ENCODE measurements around the gene CLDN20.
A peak's percentile ranks its signal among the peaks of the same experiment; 100 is the strongest.

CLDN20 gene

DNA sequence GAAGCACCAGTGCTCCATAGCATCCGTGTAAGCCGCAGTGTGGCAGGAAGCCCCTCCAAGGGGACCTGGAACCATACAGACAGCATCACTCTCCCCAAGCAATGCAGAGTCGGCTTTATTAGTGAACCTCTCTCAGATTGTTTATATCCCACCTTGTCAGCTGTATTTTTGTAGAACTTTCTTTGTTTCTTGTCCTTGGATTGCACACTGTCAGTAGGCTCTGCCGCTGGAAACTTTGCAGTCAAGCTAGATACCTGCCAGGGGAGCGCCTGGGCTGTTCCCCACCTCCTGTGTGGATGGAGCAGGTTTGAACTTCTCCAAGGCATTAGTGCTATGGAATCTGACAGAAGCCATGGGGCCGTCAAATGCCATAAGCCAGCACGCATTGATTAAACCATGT lies 18.6 kb upstream of the CLDN20 start:
- DNase-seq (ENCODE audit: low spot score) = no peak

DNA sequence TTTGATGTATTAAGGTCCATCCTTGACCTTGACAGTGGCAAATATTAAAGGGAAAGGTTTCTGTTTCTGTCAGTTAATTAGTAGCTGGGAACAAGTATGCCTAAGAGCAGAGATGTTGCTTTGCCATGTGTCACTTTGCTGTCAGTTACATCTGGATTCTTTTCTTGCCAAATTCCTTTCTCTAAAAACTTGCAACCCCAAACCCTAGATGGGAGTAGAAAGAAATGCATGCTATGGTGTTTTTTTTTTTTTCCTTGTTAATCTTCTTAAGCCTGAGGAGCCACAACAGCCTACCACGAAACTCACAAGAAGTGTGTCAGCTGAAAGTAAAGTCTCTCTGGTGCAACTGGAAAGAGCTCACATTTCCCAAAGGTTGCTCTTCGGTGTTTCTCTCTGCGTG lies 18.0 kb upstream of the CLDN20 start:
- DNase-seq (ENCODE audit: low spot score) = no peak

DNA sequence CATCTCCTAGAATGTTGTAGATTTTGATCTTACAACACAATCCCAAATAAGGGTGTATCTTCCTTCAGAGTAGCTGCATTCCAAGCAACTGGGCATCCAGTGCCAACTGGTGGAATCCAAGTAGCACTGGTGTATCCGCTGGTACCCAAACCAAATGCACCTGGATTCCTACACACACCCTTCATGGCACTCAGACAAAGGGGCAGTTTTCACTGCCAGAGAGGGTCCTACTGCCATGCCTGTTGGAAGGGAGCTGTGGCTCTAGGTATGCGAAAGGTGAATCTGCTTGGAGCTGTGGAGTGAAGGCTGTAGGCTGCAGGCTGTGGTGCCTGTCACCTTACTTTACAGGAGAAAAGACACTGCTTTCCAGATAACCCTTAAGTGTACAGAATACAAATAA lies 17.0 kb upstream of the CLDN20 start:
- DNase-seq (ENCODE audit: low spot score) = no peak

DNA sequence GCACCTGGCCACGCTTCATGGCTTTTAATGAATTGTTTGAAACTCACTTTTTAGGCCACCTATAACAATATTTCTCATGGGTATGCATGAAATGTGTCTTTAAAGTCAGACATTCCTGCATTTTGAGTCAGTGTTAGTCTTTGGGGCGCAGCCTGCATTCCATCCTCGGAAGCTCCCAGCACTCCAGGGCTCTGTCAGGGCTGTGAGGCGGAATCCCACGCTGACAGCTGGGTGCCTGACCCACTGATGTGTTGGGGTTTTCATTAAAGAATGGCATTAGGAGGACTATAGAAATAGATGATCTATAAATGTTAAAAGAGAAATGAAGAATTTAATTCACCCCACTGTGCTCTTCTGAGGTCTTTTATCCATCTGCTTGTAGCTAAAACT lies 16.2 kb upstream of the CLDN20 start:
- DNase-seq (ENCODE audit: low spot score) = peak; percentile 80

DNA sequence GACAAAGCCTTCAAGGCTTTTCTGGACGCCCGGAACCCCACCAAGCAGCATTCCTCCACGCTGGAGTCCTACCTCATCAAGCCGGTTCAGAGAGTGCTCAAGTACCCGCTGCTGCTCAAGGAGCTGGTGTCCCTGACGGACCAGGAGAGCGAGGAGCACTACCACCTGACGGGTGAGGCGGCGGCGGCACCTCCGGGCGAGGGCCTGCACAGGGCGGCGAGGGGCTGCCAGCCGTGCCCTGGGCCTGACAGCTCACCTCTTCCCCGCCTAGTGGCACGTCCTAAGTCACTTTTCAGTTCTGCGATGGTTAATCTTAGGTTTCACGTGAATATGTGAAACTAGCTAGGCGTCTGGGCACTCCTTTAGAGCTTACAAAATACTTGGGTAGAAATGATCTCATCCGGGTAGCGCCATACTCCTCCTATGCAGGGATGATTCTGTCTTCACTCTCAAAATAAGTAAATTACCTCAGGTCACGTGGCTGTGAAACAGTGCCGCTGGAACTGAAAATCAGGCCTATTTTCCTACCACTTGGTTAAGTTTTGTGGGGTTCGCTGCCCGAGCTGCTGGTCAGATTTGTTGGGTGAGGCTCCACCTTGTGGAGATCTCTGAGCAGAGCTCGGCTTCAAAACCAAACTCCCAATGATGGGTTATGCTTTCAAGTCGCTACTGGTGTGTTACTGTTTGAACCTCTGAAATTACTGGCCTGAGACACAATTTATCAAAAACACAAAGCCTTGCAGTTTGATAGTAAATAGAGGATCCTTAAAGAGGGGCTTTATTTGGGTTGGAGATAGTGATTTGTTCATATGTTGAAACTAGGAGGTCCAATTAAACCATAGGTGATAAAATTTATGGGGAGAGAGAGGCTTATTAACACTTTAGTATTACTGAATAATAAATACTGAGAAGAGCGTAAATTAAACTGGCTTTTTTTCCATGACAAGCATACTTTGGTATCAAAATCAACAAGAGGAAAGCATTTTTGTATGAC lies 15.5 kb upstream of the CLDN20 start:
- DNase-seq (ENCODE audit: low spot score) = peak; percentile 82

DNA sequence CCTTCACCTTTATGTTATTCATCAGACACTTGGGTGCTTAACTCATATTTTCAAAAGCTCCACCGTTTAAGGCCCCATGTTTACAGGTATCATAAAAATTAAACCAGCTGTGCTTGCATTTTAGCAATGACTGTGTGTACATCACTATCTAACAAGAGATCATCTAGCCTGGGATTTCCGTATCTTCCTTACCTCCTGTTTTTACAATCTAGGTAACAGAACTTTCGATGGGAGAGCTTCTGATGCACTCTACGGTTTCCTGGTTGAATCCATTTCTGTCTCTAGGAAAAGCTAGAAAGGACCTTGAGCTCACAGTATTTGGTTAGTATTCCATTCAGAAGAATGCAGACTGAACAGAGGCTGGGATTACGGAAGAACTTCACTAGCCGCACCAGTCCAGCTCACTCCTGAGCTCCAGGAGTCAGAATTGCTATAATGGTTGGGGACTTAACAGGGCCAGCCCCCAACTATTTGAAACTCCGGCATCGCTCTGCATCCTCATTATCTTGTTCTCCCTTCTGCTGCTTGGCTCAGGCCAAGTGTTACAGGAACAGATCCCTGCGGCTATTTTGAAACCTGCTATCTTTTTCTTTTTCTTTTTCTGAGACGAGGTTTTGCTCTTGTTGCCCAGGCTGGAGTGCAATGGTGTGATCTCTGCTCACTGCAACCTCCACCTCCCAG lies 13.0 kb upstream of the CLDN20 start:
- DNase-seq (ENCODE audit: low spot score) = no peak

DNA sequence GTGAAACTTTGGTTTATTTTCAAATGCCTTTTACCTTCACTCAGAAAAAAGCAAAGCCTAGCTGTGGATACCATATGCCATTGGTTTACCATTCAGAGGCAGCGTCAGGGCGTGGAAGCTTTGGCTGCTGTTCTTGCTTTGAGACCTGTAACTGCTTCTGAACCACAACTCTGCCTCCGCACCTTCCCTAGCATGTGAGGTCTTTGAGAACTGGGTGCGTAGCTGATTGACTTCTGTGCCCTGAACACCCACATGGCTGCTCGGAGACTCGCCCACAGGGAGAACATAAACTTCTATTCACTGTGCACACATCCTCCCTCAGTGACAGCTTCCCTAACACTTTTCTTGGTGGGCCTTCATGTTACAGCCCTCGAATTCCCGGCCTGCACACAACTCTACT lies 11.2 kb upstream of the CLDN20 start:
- no peak for DNase-seq (ENCODE audit: low spot score)

DNA sequence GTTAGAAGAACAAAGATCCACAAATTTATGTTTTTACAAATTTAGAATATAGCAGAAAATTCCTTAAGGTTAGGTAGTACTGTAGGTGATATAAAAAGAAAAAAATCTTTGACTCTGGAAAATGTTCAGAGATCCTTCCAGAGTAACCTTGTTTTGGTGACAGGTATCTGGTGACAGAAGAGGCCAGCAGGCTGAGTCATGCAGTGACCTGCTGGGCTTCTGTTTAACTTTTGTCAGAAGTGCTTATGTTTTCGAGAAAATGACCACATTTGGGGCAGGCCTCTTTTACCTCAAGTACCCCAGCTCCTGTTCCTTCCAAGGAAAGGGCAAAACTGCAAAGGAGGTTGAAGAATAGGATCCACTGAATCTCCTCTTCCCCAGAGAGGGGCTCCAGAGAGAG lies 10.5 kb upstream of the CLDN20 start:
- DNase-seq (ENCODE audit: low spot score) = no peak

DNA sequence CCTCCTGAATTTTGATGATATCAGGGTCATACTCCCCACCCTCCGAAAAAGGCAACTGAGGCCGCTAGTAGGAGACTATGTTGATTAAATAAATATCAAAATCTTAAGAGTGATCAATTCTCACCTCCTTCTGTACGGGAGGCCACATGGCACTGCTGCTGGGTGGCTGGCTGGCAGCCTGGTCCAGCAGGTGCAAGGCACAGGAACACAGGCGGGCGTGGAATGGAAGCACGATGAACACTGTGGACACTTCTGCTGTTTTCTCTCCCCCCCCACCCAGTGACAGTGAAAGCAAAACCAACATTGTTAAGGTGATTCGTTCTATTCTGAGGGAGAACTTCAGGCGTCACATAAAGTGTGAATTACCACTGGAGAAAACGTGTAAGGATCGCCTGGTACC lies 9.7 kb upstream of the CLDN20 start:
- DNase-seq (ENCODE audit: low spot score) = no peak

DNA sequence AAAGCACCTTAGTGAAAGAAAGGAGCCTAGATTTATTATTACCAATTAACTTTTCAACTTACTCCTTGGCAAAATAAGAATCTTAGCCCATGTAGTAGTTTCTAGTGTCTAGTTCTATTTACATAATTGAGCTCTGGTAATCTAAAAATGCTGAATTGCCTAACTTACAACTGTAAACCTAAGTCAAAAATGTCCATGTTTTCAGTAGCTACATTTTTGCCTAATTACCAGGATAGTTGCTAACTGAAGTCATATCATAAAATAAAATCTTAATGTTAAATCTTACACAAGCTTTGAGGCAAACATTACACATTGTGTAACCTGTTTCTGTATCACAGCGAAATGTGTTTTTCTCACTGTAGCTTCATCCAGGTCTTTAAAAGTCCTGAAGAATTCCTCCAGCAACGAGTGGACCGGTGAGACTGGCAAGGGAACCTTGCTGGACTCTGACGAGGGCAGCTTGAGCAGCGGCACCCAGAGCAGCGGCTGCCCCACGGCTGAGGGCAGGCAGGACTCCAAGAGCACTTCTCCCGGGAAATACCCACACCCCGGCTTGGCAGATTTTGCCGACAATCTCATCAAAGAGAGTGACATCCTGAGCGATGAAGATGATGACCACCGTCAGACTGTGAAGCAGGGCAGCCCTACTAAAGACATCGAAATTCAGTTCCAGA lies 7.6 kb upstream of the CLDN20 start:
- DNase-seq (ENCODE audit: low spot score) = no peak

DNA sequence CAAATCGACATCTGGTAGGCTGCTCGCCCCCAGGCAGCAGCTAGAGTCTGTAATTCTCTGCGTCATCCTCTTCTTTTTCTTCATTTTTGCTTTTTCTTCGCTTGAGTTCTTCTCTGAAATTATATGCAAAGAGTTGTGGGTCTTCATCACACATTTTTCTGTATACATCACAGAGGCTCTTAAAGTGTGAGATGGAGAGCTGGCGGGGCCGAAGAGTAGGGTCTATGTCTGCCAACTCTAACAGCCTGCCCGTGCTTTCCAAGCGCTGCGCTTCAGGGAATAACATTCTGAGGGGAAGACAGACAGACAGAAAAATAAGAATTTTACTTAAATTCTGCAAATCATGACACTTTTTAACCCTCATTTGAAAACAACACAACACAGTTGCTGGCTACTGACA lies 6.0 kb upstream of the CLDN20 start:
- DNase-seq (ENCODE audit: low spot score) = no peak

DNA sequence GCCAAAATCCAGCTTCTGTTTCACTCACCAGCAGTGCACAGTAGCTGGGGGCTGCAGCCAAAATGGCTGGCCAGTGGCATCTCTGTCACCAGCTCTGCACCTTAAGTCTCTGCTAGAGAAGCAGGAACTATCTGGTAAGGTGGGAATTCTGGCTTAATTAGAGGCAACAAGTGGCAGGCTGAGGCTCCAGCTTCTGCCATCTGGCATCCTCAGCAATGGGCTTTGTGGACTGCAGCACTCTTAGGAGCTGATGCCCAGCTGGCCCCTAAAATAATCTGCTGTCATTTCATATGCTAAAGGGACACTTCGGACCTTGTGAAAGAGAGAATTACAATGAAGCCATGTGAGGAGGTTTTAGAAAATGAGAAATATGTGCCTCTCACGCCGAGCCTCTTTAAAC lies 4.6 kb upstream of the CLDN20 start:
- no peak for DNase-seq (ENCODE audit: low spot score)

DNA sequence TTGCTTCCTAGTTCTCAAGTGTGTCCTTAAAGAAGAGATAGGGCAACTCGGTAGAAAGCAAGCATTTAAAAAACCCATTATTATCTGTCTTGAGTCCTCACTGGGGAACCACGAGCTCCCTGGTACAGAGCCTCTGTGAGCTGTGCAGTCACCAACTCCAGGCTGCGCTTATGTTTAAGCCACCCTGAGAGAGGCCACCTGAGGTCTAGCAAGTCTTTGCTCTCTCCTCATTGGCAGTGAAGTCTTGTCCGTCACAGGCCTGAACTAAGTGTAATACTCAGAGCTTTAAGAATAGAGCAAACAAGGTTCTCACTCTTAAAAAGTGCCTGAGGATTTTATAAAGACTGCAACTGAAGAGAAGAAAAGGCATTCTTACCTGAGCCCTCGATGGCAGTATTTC lies 3.9 kb upstream of the CLDN20 start:
- no peak for DNase-seq (ENCODE audit: low spot score)

DNA sequence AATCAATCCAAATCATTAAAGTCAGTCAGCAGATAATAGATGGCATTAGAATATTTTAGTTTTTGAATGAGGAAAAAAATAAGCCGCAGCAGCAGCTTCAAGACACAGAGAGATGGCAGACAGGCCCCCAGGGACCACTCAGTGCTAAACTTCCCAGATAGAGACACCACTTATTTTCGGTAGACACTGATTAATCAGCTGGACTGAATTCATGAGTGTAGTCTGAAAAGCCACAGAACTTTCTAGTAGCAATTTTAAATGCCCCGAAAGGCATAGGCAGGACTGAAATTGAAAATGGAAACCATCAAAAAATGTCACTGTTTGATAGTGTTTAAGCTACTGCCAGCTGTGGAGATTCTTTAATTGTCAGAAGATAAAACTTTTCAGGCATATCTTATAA lies 3.1 kb upstream of the CLDN20 start:
- DNase-seq (ENCODE audit: low spot score) = no peak

DNA sequence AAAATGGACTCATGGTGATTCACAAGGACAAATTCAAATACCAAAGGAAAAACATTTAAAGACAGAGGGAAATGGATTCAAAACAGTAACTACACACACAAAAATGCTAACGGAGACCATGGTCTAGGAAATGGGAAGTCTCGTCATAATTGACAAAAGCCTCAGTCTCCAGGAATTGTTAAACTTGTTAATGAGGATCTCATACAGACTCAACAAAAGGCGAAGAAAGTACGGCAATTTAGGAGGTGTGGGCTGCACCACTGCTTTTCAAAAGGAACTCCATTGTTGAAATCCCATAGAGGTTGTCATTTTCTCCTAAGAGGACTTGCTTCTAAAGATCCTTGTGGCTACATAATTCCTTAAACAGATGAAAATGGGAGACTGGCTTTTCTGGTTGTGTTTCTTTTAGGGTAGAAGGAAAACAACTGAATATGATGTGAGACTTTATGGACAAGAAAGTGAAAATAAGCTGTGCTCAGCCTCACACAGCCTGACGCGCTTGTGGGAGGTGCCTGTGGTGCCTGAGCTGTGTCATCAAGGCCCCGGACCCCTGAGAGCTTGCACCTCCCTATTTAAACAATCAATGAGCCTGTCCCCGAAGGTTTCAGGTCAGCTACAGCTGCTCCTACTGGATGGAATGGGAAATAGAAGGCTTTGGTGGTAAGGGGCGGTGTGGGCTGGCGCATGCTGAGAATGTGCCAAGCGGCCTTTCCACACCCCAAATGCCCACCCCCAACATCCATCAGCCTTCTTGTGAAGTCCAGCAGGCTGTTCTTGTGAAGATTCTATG lies 2.5 kb upstream of the CLDN20 start:
- DNase-seq (ENCODE audit: low spot score) = no peak

DNA sequence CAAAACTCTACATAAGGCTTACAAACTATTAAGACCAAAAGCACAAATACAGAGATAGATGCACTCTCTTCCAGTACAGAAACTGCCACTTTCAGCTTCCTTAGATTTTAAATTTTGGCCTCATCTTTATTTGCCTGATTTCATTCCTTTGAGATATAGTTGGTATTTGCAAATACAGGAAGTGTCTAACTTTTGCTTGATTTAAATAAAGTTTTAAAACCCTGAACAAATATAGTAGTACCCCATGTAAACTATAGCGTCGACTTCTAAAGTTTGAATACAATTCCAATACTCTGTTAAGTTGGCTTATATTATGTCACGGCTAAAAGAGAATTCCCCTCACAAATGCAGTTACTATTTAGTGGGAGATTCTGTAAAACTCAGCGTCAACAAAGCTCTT lies 1.2 kb upstream of the CLDN20 start:
- no peak for DNase-seq (ENCODE audit: low spot score)

DNA sequence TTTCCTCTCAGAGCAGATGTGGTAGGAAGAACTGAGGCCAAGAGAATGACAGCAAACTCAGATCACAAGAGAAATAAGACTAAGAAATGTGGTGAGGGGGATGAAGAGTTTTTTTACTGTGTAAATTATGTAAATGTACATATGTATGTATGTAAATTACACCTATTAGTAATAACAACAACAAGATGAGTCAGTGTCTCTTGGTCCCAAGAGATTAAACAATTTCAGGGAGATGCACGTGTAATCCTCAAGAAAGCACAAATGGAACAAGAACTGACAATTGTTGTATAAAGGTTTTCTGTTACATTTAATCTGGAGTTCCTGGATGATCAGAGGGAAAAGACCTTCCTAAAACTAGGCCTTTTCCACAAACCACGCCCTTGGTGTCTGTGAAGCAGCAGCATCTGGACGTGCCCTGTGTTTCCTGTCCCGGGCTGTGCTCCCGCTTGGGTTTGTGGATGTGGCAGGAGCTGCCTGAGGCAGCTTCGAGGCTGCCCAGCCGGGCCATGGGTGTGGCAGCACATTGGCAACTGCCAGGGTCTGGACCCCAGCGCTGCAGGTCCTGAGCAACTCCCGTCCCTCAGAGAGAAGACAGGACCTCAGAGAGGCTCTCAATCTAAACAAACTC lies 994 bp downstream of the CLDN20 start:
- DNase-seq (ENCODE audit: low spot score) = peak; percentile 61

DNA sequence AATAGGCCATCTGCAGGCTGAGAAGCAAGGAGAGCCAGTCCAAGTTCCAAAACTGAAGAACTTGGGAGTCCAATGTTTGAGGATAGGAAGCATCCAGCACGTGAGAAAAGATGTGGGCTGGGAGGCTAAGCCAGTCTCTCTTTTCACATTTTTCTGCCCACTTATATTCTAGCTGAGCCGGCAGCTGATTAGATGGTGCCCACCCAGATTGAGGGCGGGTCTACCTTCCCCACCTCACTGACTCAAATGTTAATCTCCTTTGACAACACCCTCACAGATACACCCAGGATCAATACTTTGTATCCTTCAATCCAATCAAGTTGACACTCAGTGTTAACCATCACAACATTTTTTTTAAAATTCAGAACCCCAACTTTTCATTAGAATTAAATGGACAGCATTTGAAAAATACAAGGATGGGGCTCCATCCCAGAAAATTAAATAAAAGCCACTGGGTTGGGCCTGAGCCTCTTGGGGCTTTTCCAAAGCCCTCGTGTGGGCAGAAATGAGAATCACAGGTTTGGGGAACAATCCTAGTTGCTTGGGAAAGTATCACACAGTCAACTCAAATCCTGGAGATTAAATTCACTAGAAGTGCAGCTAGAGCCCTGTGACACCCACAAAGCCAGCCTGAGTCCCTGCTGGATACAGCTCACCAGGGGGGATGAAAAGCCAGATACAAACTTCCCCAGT lies 2.2 kb downstream of the CLDN20 start:
- DNase-seq (ENCODE audit: low spot score) = no peak

DNA sequence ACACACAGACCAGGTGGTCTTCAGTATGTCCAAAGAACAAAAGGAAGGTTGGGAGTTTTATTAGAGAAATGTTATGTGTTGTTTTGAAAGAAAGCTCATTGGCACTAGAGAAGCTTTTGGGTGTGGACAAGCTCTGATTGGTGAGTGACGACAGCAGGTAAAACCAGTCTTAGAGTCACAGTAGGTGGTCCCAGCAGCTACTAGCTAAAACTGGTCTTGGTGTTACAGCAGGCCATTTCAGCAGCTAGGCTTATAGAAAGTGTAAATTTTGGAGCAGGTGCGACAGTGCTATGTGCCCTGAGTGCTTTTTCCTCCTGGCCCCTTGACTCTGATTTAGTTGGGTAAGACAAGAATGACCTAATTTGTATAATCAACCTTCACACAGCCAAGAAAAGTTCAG lies 3.6 kb downstream of the CLDN20 start:
- no peak for DNase-seq (ENCODE audit: low spot score)

DNA sequence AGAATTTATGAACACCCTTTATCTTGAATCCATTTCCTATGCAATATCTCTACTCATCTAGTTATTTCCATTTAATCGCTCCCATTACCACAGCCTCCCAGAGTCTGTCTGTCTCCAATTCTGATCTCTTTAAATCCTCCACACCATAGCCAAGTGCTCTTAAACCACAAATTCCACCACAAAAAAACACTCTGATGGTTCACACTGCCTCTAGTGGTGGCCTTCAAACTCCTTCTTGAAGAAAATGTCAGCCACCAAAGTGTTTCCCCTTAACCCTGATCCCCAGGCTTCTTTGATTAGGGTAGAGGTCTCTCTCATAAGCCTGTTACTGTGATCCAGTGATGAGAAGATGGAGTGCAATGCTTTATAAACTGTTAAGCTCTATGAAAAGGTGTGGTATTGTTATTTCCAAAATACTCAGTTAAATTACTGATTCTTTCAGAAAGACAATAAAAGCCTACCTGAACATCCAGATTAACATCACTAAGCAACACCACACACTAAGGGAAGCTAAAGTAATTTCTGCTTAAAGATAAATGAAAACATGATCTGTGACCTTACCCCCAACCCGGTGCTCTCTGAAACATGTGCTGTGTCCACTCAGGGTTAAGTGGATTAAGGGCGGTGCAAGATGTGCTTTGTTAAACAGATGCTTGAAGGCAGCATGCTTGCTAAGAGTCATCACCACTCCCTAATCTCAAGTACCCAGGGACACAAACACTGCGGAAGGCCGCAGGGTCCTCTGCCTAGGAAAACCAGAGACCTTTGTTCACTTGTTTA lies 4.5 kb downstream of the CLDN20 start:
- DNase-seq (ENCODE audit: low spot score) = peak; percentile 25
